Measurements from ENCODE around the gene RNF213.
A peak's percentile ranks its signal among the peaks of the same experiment; 100 is the strongest.

RNF213 gene

DNA sequence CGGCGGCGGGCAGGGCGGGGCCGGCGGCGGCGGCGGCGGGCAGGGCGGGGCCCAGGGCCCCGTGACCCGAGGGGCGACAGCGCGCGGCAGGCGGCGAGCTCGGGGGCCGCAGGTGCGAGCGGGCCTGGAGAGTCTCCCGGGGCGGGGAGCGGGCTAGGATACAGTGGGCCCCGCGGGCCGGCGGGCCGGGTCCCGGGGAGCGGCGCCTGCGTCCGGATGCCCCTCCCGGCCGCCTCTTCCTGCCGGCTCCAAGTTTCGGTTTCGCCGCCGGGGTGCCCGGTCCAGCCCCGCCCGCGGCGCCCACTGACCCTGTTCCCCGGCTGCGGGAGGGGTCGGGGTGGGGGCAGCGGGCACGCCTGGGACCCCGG, at the start of gene RNF213:
TSS of gene RNF213 (plus strand) at position 62 of the 368 bp plus-strand sequence. CDS start 2,830 bp downstream, outside the sequence.
- no peak for DNase-seq

DNA sequence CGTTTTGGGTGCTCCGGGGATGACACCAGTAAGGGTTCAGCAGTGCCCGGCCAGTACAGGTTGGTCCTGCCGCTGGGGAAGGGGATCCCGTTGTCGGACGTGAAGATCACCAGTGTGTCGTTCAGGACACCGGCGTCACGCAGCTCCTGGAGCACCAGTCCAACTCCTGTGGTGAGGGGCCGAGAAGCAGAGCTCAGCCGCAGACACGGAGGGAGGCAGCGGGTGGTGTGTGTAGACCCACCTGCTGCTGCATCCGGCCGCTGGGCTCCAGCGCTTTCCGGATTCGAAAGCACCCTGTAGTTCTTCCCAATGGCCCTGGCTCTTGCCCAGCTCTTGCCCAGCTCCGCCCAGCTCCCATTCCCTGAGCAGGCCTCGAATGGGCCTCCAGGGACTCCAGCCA, 48.5 kb upstream of the RNF213 start:
- DNase-seq, result no peak

DNA sequence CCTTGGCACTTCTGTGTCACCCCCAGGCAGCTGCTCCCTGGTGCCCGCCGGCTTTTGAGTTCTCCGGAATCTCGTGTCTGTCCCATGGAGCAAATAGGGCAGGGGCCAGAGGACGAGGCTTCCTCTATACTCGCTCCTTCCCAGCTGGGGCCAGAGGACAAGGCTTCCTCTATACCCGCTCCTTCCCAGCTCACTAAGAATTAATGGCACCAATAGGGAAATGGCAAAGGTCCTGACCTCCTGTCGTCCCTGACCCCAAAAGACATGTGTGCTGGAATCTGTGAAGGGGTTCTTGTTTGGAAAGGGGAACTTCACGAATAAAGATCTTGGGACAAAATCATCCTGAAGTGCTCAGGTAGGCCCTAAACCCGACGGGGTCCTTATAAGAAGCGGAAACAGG, 48.1 kb upstream of the RNF213 start:
- DNase-seq, result no peak

DNA sequence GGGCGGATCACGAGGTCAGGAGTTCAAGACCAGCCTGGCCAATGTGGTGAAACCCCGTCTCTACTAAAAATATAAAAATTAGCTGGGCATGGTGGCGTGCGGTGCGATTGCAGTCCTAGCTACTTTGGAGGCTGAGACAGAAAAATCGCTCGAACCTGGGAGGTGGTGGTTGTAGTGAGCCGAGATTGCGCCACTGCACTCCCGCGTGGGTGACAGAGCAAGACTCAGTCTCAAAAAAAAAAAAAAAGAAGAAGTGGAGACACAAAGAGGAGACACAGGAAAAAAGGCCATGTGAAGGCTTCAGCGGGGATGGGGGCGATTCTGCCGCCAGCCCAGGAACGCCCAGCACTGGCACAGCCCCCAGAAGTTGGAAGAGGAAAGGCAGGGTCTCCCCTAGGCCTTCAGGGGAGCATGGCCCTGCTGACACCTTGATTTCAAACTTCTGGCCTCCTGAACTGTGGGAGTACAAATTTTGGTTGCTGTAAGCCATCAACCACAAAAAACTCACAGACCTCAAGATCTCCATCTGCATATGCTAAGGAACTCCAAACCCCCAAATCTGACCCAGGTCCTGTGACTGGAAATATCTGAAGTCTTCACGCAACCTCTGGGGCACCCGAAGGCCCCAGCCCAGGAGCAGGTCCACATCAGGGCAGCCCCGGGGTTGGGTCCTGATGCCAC, 47.5 kb upstream of the RNF213 start:
- DNase-seq, result no peak

DNA sequence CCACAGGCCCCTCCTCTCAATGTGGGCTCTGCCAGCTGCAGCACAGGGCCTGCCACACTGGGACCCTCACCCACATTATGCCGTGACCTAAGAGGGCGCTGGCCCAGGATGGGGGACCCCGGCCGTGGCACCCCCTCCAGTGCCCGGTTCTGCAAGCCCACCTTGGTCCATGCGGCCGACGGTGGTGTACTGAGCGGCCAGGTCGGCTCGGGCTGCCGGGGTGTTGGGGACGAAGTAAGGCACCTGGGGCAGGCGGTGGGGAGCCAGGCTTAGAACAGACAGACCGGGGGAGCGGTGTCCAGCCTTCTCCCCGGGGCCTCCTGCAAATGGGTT, 47.0 kb upstream of the RNF213 start:
- no peak for DNase-seq

DNA sequence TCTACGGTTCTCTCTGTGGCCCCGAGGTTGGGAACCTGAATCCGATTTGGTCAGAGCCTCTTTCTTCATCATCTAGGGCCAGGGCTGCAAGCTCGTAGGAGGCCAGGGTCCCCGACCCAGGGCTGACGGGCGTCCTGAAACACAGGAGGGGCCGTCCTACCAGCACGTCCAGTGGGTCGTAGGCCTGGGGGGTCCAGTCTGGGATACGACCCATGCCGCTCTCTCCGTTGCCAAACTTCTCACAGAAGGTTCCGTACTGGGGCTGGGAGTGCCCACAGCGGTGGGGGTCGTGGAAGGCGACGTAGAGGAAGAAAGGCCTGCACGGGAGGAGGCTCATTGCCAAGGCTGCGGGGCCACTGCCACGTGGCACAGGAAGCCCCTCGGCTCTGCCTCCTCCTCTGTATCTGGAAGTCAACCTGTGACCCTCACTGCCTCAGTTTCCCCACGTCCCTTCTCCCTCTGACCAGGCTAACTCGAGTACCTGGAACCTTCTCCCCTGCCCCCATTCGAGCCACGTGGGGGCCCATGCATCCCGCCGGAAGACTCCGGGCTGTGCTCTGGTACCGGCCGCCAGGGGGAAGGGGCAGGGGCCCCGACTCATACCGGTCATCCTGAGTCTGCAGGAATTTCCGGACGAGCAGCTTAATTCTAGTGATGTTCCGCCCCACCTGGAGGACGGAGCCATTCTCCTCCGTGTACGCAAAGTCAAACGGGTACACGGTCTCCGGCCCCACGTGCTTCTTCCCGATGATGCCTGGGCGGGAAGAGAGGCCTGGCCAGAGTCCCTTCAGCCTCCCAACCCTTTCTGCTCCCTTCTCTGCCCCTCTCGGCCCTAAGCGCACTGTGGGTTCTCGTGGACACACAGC, 46.4 kb upstream of the RNF213 start:
- DNase-seq, result no peak

DNA sequence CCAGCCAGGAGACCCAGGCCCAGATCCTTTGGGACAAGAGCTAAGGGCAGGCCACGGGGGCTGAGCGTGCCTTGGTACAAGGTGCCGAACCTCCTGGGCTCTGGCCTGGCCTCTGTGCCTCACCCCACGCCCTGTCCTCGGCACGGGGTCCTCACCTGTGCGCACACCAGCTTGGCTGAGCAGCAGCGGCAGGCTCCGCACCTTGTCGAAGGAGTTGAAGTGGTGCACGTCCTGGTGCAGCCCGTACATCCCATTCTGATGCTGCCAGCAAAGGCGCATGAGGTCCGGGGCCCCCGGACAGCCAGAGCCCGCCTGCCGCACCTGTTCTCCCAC, 45.8 kb upstream of the RNF213 start:
- DNase-seq, result no peak

DNA sequence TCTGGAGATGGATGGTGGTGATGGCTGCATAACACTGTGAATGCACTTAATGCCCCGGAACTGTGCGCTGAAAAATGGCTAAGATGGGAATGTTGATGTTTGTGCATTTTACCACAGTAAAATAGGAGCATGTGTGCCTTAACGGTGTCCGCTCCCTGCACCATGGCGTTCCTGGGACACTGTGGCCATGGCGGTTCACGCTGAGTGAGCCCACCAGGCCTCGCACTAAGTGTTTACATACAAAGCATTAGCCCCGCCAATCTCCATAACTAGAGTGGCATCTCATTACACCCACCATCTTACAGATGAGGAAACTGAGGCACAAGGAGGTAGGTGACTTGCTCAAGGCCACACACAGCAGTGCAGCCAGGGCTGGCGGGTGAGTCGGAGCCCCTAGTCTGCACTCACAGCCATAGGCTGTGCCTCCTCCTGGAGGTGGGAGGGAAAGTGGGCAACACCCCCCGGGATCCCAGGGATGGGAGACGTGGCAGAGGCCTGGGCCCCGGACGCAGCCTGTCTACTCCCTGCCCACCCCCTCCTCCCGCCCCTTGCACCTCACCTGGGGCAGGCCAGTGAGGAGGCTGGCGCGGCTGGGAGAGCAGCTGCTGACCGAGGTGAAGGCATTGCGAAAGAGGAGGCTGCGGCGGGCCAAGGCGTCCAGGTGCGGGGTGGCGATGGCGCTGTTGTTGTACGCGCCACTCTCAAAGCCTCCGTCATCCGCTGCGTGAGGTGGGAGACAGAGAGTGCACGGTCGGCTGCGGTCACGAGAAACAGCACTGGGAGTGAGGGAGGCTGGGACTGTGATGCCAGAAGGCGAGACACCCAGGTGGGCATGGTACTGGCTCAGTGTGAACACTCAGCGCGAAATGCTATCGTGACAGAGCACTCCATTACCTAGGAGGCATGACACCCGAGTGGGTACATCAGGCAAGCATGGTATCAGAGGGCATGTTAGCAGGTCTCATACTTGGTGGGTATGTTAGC, 43.9 kb upstream of the RNF213 start:
- DNase-seq, result no peak

DNA sequence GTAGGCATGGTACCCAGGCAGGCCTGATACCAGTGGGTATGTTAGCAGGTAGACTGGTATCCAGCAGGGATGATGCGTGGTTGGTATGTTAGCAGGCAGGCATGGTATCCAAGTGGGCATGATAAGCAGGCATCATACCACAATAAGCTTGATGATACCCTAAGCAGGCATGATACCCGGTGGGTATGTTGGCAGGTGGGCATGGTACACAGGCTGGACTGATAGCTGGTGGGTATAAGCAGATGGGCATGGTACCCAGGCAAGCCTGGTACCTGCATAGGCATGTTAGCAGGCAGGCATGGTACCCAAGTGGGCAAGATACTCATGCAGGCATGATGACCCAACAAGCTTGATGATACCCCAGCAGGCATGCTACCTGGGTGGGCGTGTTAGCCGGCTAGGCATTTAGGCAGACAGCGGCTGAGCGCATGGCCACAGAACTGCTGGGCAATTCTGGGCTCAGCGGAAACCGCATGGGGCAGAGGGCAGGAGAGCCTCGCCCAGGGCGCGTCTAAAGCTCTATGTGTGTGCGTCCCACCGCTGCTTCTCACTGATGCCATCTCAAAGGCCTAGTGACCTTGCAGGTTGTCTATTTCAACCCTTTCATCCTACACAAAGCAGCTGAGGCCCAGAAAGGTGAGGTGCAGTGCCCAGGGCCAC, 42.8 kb upstream of the RNF213 start:
- no peak for DNase-seq

DNA sequence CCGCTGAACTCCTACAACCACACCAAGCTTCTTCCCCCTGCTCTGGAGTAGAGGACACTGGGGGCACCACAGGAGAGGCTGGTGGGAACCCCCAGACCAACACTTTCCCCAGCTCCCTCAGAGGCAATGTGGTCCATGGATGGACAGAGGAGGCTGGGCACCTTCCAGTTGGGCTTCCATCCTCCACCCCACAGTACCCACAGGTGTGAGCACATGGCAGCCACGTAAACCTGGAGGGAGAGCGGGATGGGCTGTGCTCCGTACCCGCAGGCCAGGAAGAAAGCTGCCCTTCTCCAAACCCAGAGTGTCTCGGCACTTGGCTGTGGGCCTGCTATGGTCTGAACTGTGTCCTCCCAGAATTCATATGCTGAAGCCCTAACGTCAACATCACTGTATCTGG, 42.3 kb upstream of the RNF213 start:
- DNase-seq, result no peak

DNA sequence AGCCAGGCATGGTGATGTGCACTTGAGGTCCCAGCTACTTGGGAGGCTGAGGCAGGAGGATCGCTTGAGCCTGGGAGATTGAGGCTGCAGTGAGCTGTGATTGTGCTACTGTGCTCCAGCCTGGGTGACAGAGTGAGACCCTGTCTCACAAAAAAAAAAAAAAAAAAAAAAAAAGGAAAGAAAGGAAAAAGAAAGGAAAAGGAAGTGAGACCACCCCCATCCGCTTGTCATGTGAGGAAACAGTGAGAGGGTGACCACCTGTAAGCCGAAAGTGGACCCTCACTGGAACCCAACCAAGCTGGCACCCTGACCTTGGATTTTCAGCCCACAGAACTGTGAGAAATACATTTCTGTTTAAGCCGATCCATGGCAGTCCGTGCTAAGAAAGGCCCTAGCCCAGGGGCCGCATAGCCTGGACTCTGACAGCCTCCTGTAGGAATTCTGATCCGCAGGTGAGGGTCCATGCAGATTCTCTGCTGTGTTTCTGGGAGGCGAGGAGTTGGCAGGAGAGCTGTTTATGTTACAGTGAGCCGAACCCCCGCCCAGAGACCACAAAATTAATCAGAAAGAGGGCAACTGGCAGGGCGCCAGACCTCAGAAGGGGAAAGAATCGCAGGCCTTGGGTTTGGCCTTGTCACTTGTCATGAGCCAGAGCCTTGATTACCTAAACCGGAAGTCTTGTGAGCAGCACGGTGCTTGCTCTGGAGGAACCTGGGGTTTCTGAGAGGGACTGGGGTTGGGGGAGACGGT, 41.5 kb upstream of the RNF213 start:
- DNase-seq, result peak; percentile 83

DNA sequence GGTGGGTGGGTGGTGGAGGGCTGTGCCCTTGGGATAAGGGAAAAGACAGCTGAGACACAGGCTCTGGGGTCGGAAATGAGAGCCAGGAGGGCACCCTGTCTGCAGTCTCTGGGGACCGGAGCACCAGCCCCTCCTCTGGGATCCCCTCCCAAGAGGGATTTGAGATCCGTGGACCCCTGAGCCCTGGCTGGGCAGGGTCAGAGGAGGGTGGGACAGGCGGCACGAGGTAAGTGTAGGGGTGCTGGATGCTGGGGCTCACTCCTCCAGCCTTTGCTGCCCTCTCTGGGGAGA, 40.9 kb upstream of the RNF213 start:
- DNase-seq, result no peak

DNA sequence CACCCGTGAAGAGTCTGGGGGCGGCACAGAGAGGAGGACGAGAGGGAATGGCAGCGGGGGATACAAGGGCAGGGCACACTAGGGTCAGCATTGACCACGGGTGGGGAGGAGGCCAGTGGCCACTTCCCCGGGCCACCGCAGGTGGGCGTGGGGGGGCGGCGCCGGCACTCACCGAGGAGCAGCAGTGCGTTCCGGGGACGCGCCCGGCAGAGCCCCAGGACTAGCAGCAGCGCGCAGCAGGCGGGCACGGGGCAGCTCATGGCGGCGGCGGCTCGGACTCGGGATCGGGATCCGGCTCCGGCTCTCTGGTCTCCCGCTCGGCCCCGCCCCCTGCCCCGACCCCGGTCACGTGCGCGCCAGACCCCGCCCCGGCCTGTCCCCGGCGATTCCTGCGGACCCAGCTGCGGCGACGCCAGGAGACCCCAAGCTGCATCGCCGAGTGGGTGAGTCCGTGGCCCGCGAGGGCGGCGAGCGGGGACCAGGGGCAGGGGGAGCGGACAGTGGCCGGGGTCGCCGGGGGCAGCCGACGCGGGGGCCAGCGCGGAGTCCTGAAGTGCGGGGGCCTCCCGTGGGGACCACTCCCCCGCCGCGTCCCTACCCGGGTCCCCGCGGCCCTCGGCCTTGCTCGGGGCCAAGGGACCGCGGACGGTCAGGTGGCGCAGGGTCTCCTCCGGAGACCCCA, 40.5 kb upstream of the RNF213 start, which contains the start of the genes SGSH and SLC26A11:
TSS of gene SGSH (minus strand) at position 280 of the 682 bp plus-strand sequence. CDS start at position 260, 20 bp downstream.
TSS of gene SLC26A11 (plus strand) at position 374 of the 682 bp plus-strand sequence. CDS start 1,134 bp downstream, outside the sequence.
- DNase-seq, result peak; percentile 20

DNA sequence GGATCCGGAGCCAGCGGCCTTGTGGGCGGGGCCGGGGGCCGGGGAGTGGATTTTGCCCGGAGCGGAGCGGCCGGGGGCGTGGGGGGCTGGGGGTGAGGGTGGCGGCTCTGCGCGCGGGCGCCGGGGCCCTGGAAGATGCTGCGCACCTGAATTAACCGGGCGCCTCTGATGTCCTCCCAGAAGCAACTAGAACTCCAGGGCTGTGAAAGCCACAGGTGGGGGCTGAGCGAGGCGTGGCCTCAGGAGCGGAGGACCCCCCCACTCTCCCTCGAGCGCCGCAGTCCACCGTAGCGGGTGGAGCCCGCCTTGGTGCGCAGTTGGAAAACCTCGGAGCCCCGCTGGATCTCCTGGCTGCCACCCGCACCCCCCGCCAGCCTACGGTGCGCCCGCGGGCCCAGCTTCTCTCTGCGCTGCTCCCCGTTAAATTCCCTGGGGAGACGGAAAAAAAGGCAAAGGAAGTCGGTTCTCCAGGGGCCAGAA, 39.9 kb upstream of the RNF213 start:
- DNase-seq, result peak; percentile 1

DNA sequence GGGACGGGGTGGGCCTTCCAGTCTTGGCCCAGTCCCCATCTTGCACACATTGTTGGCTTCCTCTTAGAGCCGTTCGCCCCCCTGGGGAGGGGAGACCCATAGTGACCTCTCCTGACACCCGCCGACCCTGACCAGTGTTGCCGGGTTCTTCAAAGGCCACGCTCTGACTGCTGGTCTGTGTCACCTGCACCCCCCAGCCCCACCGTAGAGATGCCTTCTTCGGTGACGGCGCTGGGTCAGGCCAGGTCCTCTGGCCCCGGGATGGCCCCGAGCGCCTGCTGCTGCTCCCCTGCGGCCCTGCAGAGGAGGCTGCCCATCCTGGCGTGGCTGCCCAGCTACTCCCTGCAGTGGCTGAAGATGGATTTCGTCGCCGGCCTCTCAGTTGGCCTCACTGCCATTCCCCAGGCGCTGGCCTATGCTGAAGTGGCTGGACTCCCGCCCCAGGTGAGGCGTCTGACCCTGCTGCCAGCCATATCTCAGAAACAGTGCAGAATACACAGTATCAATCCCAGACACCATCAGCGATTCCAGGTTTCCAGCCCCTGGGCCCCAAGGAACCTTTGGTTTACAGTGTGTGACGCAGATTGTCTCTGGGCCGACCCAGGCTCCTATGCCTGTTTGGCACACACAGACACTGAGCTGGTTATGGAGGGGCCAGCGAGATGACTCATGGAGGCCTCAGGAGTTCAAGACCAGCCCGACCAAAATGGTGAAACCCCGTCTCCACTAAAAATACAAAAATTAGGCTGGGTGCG, 39.1 kb upstream of the RNF213 start:
- no peak for DNase-seq

DNA sequence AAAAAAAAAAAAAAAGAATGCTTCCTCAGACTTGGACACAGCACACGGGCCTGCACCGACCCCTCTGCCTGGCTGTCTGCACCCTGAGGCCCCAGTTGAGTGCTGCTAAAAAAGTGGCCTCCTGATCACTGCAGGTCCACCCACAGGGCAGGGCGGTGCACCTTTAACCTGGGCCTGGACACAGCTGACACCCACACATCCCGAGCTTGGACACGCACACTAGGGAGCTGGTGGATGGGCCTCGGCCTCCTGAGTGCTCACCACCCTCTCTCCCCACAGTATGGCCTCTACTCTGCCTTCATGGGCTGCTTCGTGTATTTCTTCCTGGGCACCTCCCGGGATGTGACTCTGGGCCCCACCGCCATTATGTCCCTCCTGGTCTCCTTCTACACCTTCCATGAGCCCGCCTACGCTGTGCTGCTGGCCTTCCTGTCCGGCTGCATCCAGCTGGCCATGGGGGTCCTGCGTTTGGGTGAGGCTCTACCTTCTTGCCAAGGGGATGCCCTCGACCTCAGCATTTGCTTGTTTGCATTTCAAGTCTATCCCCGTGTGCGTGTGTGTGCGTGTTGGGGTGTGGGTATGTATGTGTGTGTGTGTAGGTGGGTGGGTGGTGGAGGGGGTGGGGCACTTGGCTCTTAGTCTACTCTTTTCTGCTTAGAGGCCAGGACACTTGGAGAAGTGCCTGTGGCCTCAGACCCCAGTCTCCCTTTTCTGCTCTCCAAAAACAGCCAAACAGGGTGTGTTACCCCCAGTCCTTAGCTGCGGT, 38.1 kb upstream of the RNF213 start:
- DNase-seq, result no peak

DNA sequence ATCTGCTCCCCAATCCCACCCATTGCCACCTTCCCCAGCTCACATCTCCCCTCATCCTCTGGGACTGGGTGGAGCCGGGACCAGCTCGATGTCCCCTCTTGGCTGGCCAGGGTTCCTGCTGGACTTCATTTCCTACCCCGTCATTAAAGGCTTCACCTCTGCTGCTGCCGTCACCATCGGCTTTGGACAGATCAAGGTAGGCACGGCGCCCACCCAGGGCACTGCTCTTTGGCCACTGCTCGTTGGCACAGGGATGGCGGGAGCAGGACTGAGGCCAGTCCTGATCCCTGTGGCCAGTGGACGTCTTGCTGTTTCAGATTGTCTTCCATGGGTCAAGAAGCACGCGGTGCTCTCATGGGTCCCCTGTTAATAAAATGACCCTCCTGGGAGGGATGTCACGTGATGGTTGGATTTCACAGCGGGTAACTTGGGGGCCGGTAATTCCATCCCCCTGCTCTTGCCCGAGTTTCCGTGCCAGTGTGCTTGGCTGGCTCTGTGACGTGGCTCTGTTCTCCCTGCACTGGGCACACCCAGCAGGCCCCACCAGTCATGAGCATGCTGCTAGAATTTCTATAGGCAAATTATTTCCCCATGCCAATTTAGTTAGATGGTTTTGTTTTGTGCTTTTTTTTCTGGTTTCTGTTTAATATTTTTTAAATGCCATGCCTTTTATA, 37.4 kb upstream of the RNF213 start:
- no peak for DNase-seq

DNA sequence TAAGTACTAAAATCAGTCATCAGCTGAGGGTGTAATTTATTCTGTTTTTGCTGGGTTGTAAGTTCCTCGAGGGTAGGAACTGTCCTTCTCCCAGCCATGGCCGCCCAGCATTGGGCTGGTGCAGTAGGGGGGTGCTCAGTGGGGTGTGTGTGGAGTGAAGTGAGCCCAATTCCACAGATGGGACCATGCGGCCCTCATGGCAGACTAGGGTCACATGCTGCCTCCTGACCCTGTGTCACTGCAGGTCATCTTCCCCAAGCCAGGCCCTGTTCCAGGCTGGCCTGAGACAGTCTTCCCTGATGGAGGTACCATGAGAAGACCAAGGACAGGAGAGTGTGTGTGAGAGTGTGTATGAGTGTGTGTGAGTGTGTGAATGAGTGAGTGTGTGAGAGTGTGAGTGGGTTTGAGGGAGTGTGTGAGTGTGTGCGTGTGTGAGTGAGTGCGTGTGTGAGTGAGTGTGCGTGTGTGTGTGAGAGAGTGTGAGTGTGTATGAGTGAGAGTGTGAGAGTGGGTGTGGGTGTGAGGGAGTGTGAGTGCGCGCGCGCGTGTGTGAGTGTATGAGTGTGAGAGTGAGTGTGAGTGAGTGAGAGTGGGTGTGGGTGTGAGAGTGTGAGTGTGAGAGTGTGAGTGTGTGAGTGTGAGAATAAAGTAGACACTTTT, 36.7 kb upstream of the RNF213 start:
- no peak for DNase-seq

DNA sequence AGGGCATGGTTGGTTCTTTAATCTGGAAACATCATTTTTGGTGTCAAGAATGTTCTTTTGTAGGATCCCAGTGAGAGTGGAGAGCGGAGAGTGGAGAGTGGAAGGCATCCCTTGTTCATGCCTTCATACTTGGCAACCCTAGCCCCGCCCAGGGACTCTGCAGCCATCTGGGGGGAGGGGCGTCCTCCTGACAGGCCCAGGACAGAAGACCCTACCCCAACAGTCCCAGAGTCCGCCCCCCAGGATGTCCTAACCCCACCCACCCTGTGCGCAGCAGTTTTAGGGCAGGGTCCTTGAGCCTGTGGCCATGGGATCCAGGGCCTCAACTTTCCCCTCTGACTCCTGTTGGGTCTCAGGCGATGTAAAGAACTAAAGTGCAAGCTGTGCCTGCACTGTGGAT, 36.0 kb upstream of the RNF213 start:
- DNase-seq, result no peak

Measured in DMS79 treated with DMSO at 0.1 percent for 48 hours (cell line).